Measurements from ENCODE around the gene LRRFIP1.
"Not testable (repeated sequence)": the region's sequence is repeated elsewhere in the genome, so short reads cannot be mapped to it uniquely, and the experiment has no call there.

LRRFIP1 gene

GRCh38 chr2:237765875-237766274, 138.5 kb downstream of the LRRFIP1 start:
- no peak overlapping the region for H3K4me3 ChIP-seq (ENCODE audit: low read depth, low read length)

DNA sequence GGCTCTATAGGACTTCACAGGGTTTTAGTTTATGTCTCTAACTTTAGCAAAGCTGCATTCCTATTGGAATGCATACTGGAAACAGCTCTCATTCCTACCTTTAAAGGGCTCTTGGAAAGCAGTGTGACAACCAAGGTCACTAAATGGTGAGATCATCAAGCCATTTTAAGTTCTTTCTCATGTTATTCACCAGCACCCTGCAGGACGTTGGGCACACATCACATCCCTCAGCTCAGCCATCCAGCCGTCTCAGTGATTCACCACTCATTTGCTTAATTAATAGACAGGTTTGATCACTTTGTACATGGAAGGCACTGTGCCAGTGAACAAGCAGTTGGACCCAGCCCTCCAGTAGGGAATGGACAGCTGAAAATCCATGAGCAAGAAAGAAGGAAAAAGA, 139.0 kb downstream of the LRRFIP1 start:
- no peak overlapping the region for H3K4me3 ChIP-seq (ENCODE audit: low read depth, low read length)

DNA sequence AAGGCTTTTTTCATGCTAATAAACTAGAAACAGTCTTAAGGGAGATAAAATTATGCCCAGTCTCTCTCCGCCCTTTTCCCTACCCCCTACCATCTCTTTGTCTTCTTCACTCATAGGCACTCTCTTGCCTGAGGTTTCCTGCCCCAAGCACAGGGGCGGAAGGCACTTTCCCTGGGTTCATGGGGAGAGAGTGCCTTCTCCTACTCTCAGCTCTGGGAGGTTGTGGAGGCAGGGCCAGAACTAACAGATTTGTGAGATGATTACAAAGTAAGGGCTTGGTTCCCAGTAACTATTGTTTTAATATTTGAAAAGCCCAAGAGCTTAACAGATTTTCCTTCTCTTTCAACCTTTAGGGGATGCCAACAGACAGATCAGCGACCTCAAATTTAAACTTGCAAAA, 145.1 kb downstream of the LRRFIP1 start:
- H3K4me3 ChIP-seq (ENCODE audit: low read depth, low read length): no peak overlapping the region

GRCh38 chr2:237773826-237774225, 146.4 kb downstream of the LRRFIP1 start:
- H3K4me3 ChIP-seq (ENCODE audit: low read depth, low read length): no peak overlapping the region

DNA sequence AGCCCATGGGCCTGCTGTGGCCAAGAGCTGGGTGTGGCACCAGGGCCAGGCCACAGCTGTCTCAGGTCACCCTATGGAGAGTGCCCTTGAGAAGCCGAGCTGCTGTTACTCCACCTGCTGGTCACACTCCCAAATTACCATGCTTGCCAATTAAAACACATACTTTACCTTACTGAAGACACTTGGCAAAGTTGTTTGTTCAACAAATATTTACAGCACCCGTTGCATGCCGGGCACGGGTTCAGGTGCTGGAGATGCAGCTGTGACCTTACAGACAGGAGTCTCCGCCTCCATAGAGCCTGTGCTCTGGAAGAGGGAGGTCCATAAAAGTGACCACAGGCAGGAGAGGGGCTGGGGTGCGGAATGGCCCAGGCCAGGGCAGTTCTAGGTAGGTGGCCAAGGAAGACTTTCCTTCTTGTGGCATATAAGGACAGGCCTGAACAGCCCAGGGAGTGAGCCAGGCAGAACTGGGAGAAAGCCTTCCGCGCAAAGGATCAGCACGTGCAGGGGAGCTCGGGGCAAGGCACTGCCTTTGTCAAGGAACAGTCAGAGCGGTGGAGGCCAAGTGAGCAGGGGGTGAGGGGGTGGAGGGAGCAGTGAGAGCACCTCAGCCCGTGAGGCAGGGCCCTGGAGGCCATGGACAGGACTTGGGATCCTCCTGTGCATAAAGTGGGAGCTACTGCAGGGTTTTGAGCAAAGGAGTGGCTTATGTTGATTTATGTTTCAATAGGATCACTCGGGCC, 147.6 kb downstream of the LRRFIP1 start:
- no peak overlapping the region for H3K4me3 ChIP-seq (ENCODE audit: low read depth, low read length)

DNA sequence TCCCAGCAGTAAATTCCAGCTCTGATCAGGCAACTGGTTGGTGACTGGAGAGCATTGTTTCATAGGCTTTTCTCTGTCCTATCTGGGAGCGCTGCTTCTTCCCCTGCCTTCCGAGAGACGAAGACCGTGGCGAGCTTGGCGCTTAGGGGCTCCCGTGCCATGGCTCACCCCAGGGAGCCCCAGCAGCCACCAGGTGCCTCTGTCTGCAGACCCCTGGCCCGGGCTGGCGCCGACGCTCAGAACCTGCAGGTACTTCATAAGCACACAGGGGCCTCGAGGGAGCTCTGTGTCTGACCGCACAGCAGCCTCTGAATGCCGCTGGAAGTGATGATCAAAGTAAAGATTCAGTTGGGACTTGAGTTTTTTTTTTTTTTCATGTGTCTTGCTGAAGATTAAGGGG, 152.1 kb downstream of the LRRFIP1 start:
- H3K4me3 ChIP-seq (ENCODE audit: low read depth, low read length): no peak overlapping the region

GRCh38 chr2:237782181-237782580, 154.8 kb downstream of the LRRFIP1 start:
- no peak overlapping the region for H3K4me3 ChIP-seq (ENCODE audit: low read depth, low read length)

GRCh38 chr2:237783678-237784077, 156.3 kb downstream of the LRRFIP1 start:
- H3K4me3 ChIP-seq (ENCODE audit: low read depth, low read length): not testable (repeated sequence)

DNA sequence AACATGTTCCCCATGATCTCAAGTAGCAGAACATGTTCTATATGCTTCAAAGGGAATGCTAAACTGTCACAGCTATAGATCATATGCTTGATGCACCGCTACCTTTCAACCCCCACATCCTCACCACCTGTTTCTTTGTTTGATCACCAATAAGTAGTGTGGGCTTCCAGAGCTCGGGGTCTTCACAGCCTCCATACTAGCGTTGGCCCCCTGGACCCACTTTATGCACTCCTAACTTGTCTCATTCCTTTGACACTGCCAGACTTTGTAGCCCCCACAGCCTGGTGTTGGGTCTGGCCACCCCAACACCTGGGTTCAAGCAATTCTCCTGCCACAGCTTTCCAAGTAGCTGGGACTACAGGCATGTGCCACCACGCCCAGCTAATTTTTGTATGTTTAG, 159.5 kb downstream of the LRRFIP1 start:
- no peak overlapping the region for H3K4me3 ChIP-seq (ENCODE audit: low read depth, low read length)

DNA sequence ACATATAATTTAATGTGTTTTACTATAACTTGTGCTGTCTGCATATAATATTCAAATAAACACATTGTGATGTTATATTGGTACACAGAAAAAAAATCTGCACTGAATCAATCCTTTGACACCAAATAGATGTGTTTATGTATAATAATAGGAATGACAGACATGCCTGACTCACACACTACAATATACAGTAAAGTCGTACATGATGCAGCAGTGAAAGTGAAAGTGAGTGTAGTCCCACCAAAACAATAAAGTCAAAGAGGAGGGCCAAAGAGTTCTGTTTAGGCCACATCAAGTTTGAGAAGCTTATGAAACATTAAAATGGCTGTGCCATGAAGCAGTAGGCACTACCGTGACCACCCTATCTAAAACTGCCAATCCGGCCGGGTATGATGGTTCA, 163.0 kb downstream of the LRRFIP1 start:
- no peak overlapping the region for H3K4me3 ChIP-seq (ENCODE audit: low read depth, low read length)

DNA sequence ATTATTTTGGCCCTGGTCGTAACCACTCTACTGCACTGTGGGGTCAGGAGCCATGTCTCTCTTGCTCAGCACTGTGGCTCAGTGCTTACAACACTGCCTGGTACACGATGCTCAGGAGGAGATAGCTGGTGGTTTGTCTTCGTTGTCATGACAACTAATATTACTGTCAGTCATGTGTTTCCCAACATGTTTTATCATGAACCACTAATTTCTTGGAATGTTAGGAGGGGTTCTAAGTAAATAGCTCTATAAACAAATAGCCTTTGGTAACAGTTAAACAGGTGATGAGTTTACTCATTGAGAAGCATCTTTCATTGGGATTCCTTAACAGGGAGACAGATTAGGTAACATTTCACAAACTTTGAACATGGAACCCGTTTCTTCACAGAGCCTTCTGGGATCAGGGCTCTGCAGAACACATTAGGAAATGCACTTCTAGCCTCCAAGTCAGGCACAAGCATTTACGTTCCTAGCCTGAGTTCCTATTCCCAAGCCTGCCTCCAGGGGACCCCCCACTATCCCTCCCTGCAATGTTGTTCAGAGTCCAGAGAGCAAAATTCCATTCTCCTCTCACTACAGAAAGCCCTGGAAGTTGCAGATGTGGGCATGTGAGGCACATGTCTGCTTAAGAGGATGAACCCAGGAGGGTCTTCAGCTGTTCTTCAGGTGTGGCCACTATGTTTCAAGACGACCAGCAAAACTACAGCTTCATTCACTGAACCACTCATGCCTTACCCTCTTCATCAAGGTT, 164.8 kb downstream of the LRRFIP1 start:
- H3K4me3 ChIP-seq (ENCODE audit: low read depth, low read length): no peak overlapping the region

- H3K4me3 ChIP-seq (ENCODE audit: low read depth, low read length): no peak overlapping the region
Observed at GRCh38 chr2:237797253-237797652, 169.9 kb downstream of the LRRFIP1 start.

- no peak within 1 kb of the TSS for H3K4me3 ChIP-seq (ENCODE audit: low read depth, low read length)
Observed at GRCh38 chr2:237798236-237799059, 171.1 kb downstream of the LRRFIP1 start, which contains the start of gene RBM44. Gene RBM44 (plus strand): TSS chr2:237798779. CDS start chr2:237813610, 14,831 bp downstream.

DNA sequence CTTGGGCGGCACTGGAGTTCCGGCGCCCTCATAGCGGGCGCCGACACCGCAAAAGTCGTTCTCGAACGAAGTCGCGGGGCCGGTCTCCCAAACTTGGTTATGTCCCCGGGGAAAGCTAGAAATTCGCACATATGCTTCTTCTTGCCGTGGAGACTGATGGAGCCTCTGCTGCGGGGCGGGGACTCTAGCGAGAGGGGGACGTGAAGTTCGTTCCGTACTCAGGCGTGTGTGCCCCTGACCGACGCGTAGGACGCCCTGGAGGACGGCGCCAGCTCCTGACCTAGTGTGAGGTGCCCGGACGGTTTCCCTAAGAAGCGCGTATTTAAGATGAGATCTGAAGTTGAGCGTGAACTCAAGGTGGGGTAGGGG, 171.7 kb downstream of the LRRFIP1 start:
- no peak overlapping the region for H3K4me3 ChIP-seq (ENCODE audit: low read depth, low read length)

GRCh38 chr2:237801466-237801865, 174.1 kb downstream of the LRRFIP1 start:
- no peak overlapping the region for H3K4me3 ChIP-seq (ENCODE audit: low read depth, low read length)

- H3K4me3 ChIP-seq (ENCODE audit: low read depth, low read length): no peak overlapping the region
Observed at GRCh38 chr2:237806334-237806733, 178.9 kb downstream of the LRRFIP1 start.

DNA sequence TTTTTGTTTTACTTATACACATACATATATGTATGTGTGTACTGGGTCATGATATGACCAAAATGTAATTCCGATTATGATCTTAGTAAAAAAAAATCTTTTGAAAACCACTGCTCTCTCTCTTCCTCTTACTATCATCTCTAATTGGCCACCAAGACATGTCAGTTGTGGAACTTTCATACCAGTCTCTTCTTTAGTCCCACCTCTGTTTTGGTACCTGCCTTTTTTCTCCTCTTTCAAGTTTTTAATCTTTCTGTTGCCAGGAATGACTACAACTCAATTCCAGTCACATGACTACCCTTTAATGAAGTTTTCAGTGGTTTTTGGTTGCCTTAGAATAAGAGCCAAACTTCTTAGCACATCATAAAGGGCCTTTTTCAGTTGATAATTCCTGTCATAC, 188.2 kb downstream of the LRRFIP1 start:
- H3K4me3 ChIP-seq (ENCODE audit: low read depth, low read length): no peak overlapping the region

- H3K4me3 ChIP-seq (ENCODE audit: low read depth, low read length): no peak overlapping the region
Observed at GRCh38 chr2:237816531-237816930, 189.1 kb downstream of the LRRFIP1 start.

GRCh38 chr2:237818066-237818473, 190.7 kb downstream of the LRRFIP1 start:
- no peak overlapping the region for H3K4me3 ChIP-seq (ENCODE audit: low read depth, low read length)

- H3K4me3 ChIP-seq (ENCODE audit: low read depth, low read length): no peak overlapping the region
Observed at GRCh38 chr2:237819231-237819630, 191.8 kb downstream of the LRRFIP1 start.

DNA sequence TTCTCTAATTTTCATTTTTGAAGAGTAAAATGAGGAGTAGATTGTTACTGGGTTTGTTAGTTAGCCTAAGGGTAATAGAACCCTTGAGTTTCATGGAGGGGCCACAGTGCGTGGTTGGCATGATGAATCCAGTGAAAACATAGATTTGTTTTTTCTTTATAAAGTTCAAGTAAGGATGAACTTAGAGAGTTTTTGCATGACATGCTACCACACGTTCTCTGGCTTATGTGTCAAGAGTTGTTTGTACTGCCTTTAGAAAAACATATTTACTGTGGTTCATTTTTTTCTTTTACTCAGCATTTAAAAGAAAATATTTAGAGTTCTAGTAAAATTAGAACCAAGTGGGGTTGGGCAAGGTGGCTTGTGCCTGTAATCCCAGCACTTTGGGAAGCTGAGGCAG, 193.0 kb downstream of the LRRFIP1 start:
- no peak overlapping the region for H3K4me3 ChIP-seq (ENCODE audit: low read depth, low read length)

DNA sequence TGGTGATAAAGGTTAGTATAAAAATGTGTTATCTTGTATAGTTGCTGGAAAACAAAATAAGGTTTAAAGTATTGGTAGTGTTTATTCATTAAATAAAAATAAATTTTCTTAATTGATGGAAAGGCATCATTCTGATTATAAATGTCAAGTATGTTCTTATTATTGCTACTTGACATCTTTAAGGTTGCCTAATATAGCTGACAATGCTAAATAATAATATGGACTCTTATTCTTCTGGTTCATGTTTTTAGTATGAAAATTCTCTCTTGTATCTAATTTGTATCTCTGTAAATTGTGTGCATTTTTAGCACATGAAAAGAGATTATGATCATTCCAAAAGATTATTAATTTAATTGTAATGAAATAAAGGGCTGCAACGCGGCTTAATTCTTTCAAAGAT, 196.2 kb downstream of the LRRFIP1 start:
- no peak overlapping the region for H3K4me3 ChIP-seq (ENCODE audit: low read depth, low read length)

Measured in iPS-11a (cell line).